Glomerular visceral epithelial cell (primary cell): ENCODE results near the gene SBK3.
A peak's percentile ranks its signal among the peaks of the same experiment; 100 is the strongest.
"Not testable (repeated sequence)": the region's sequence is repeated elsewhere in the genome, so short reads cannot be mapped to it uniquely, and the experiment has no call there.

ENCODE experiments used
- DNase-seq: peaks from one replicate; pipeline ENCODE4 v3.0.0-alpha.2; 2016; ENCODE audit errors: extremely low spot score

Gene SBK3

GRCh38 chr19:55519451-55520311 is 25.7 kb downstream of the SBK3 start:
- peak; percentile 46 for DNase-seq

- DNase-seq = peak; percentile 94
Observed at GRCh38 chr19:55516878-55517620, 28.3 kb downstream of the SBK3 start.

GRCh38 chr19:55508120-55508519 is 37.2 kb downstream of the SBK3 start:
- no peak for DNase-seq

GRCh38 chr19:55504981-55505380 is 40.4 kb downstream of the SBK3 start:
- no peak for DNase-seq

- no peak for DNase-seq
Observed at GRCh38 chr19:55504252-55504603, 41.1 kb downstream of the SBK3 start.

- DNase-seq = peak; percentile 95
Observed at GRCh38 chr19:55503502-55504251, 41.7 kb downstream of the SBK3 start.

- DNase-seq = no peak
Observed at GRCh38 chr19:55503157-55503501, 42.2 kb downstream of the SBK3 start.

- no peak for DNase-seq
Observed at GRCh38 chr19:55502197-55502952, 43.0 kb downstream of the SBK3 start.

- DNase-seq = no peak
Observed at GRCh38 chr19:55500368-55500952, 44.9 kb downstream of the SBK3 start.

GRCh38 chr19:55498246-55498840 is 47.0 kb downstream of the SBK3 start:
- no peak for DNase-seq

- no peak for DNase-seq
Observed at GRCh38 chr19:55497763-55498162, 47.6 kb downstream of the SBK3 start.

- DNase-seq = not testable (repeated sequence)
Observed at GRCh38 chr19:55496820-55497219, 48.5 kb downstream of the SBK3 start.

GRCh38 chr19:55495646-55496349 is 49.5 kb downstream of the SBK3 start:
- DNase-seq = no peak

GRCh38 chr19:55494172-55494761 is 51.1 kb downstream of the SBK3 start:
- no peak for DNase-seq

GRCh38 chr19:55493645-55494171 is 51.6 kb downstream of the SBK3 start:
- DNase-seq = no peak

- DNase-seq = no peak
Observed at GRCh38 chr19:55493052-55493644, 52.2 kb downstream of the SBK3 start.

- no peak for DNase-seq
Observed at GRCh38 chr19:55492362-55492944, 52.9 kb downstream of the SBK3 start.

- DNase-seq = no peak
Observed at GRCh38 chr19:55491546-55492360, 53.6 kb downstream of the SBK3 start.
